ENCODE measurements around the gene HGS.
"Not testable (repeated sequence)": the region's sequence is repeated elsewhere in the genome, so short reads cannot be mapped to it uniquely, and the experiment has no call there.

Gene HGS

GRCh38 chr17:81722184-81723120, 38.6 kb downstream of the HGS start:
- no peak for DNase-seq

DNA sequence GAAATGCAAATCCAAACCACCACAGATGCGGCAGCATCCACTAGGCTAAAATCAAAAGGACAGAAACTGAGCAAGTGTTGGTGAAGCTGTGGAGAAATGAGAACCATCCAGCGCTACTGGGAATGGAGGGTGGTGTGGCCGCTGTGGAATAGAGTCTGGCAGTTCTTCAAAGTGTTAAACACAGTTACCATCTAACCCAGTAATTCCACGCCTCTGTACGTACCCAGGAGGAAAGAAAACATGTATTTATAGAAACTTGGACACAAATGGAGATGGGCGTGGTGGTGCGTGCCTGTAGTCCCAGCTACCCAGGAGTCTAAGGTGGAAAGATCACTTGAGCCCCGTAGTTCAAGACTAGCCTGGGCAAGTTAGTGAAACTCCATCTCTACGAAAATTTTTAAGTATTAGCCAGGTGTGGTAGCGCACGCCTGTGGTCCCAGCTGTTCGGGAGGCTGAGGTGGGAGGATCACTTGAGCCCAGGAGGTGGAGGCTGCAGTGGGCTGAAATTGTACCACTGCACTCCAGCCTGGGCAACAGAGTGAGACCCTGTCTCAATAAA, 39.9 kb downstream of the HGS start:
- no peak for DNase-seq

DNA sequence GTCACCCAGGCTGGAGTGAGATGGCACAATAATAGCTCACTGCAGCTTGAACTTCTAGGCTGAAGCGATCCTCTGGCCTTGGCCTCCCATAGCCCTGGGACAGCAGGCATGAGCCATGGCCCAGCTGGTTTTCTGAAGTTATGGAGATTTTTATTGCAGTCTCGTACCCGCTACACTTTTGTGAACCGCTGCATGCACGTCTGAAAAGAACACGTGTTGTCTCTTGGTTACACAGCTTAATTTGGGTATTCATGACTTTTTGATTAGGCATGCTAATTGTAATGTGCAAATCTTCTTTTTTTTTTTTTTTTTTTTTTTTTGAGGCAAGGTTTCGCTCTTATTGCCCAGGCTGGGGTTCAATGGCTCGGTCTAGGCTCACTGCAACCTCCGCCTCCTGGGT, 41.6 kb downstream of the HGS start:
- no peak for DNase-seq

DNA sequence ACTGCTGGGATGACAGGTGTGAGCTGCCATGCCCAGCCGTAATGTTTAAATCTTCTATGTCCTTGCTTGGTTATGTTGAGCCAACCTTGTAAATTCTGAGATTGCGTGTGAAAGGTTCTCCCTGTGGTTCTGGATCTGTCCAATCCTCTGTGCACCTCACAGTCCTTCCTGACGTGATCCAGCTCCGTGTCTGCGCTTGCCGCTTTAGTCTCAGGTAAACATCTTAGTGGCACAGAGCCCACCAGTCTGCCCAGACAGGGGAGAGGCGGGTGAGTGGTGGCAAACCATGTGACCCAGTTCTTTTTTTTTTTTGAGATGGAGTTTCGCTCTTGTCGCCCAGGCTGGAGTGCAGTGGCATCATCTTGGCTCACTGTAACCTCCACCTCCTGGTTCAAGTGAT, 42.2 kb downstream of the HGS start:
- DNase-seq = no peak

- no peak for DNase-seq
These were observed 43.7 kb downstream of the HGS start for GRCh38 chr17:81727324-81728031.

DNA sequence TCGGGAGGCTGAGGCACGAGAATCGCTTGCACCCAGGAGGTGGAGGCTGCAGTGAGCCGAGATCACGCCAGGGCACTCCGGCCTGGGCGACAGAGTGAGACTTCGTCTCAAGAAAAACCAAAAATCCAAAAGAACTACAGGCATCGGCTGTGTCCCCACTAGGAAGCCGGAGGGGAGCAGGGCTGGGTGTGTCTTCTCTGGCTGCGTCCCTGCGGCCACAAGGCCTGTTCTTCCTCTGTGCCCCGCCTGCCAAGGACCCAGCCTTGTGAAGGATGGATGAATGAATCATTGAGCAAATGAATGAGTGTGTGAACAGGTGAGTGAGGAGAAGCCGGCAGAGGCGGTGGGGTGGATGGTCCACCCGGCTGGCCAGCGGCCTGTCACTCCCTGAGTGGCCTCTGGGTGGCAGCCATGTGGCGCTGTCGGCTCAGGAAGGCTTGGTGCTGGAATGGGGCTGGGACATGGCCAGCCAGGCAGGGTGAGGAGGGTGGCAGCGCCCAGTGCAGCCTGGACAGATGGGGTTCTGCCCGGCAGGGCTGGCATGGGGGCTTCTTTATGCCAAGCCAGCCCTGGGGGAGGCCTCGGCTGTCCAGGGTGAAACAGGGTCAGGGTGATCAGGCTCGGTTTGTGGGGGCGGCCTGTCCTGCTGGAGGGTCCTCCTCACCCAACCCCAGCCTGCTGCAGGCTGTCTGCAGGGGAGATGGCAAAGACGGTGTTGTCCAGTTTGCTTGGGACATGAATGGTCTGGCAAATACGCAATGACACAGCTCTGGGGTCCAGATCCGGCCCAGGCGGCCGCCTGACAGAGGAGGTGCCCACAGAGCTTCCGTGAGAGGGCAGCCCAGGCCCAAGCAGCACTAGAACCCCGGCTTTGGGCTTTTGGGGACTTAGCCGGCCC, 49.9 kb downstream of the HGS start:
- peak; percentile 46 for DNase-seq

GRCh38 chr17:81734405-81735263, 50.8 kb downstream of the HGS start:
- DNase-seq = no peak

GRCh38 chr17:81735264-81736102, 51.7 kb downstream of the HGS start:
- no peak for DNase-seq

DNA sequence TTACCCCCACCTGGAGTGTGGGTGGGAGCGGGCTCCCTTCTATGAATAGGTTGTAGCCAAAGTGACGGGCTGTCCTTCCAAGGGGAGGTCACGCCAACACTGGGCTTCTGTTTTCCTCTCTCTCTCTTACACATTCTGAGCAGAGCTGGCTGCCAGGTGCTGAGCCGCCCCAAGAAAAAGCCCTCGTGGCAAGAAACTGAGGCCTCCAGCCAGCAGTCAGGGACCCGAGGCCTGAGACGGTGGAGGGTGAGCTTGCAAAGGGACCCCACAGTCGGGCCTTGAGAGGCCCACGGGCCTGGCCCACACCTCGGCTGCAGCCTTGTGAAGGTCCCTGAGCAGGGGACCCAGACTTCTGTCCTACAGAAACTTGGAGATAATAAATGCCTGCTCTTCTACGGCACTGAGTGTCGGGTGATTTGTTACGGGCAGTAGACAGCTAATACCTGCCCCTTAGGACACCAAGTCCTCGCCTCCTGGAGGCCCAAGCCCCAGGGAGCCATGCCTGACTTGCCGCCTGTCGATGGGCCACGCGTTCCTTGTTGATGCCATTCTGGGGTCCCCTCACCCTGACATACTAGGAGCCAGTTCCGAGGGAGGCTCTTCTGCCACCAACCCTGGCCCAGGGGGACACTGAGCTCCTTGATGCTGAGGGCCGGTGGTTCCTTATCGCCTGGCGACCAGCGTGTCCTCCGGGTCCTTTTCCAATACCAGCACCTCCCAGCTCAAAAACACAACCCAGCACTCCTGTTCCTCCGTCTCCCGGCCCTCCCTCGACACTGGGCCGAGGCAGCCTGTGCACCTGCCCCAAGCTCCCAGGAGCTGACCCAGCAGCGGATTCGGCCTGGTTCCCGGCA, 54.4 kb downstream of the HGS start:
- DNase-seq = no peak

DNA sequence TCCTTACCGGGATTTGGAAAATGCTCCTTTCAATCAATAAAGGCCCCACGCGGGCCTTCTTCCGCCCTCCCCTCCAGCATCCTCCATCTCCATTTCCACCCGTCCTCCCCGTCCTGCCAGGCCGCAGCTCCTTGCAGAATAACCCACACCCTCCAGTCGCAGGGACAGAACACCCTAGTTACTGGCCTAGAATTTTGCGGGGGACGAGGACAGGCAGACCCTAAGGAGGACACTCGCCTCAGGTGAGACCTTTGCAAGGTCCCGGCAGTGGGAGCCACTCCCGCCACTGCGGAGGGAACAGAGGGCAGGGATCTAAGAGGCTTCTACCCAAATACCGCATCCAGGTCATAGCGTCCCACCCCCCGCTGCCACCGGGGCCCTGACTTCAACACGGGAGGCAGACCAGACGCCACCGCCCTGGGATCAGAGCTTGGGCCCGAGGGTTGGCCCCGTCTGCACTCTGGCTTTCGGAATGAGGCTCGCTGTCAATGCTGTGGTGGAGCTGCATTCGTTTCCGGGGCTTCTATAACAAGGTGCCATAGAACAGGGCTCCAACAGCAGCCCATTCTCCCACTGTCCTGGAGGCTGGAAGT, 55.1 kb downstream of the HGS start:
- DNase-seq = no peak

DNA sequence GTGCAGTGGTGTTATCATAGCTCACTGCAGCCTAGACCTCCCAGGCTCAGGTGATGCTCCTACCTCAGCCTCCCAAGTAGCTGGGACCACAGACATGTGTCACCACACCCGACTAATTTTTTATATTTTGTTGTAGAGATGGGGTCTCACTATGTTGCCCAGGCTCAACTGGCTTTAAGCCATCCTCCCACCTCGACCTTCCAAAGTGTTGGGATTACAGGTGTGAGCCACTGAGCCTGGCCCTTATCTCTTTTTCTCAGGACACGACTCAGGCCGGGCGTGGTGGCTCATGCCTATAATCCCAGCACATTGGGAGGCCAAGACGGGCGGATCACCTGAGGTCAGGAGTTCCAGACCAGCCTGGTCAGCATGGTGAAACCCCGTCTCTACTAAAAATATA, 55.8 kb downstream of the HGS start:
- DNase-seq = not testable (repeated sequence)

- no peak for DNase-seq
These were observed 56.7 kb downstream of the HGS start for GRCh38 chr17:81740395-81740961.

GRCh38 chr17:81741049-81741593, 57.3 kb downstream of the HGS start:
- no peak for DNase-seq

DNA sequence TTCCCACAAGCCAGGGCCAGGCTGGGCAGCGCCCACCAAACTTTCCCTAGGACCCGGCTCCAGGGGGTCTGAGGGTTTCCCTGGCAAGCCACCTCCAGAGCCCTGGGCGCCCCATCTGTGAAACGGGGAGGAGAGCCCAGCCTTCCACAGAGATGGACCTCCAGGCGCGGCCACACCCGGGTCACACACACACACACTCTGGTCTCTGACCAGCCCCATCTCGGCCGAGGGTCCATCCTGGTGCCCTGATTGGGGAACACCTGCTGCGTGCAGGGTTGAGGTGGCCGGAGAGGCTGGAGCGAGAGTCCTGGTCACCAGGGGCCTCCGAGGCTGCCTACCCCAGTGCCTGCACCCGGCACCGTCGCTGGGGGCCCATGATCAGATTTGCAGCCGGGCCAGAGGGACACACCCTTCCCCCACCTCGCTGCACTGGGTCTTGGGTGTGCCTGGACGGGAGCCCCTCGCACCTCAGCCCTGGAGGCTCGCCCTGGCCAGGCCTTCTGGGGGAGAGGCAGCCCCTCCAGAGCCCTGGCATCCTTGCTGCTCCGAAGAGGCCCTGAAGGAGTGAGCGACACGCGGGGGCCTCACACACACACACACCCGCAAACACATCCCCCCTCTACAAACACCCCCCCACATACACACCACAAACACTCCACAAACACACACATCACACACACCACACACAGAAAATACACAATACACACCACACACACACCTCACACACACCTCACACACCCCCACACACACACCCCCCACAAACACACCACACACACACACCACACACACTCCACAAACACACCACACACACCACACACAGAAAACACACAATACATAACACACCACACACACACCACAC, 58.0 kb downstream of the HGS start:
- no peak for DNase-seq
